Measurements from ENCODE around the gene COL23A1.
"Not testable (repeated sequence)": the region's sequence is repeated elsewhere in the genome, so short reads cannot be mapped to it uniquely, and the experiment has no call there.

The COL23A1 gene

GRCh38 chr5:178511172-178511571 is 79.0 kb downstream of the COL23A1 start:
- DNase-seq (ENCODE audit: low spot score) (no peak), FAIRE-seq (no peak)

DNA sequence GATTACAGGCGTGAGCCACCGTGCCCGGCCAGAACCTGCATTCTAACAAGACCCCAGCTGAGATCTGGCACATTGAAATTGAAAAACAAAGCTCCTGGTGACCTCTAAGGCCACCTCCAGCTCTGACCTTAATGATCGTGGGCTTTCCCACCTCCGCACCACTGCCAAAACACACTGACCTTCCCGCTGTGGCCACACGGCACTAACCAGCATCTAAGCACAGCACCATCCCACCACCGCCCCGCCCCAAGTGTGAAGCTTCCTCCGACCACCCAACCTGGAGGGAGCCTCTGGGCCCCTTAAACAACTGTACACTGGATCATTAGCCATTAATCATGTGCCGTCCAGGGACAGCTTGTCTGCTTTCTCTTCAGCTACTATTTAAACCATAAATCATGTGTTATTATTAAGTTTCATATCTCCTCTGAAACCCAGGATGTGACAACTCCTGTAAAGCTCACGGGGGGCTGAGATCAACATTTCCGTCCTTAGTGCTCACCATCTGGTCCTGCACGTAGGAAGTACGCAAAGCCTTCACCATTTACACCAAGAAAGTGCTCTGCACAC is 80.6 kb downstream of the COL23A1 start:
- FAIRE-seq (no peak), DNase-seq (ENCODE audit: low spot score) (no peak)

- no peak for FAIRE-seq
- no peak for DNase-seq (ENCODE audit: low spot score)
These were observed 82.9 kb downstream of the COL23A1 start for GRCh38 chr5:178507151-178507932.

- DNase-seq (ENCODE audit: low spot score) = no peak
- no peak for FAIRE-seq
These were observed 84.4 kb downstream of the COL23A1 start for GRCh38 chr5:178505639-178506407.

DNA sequence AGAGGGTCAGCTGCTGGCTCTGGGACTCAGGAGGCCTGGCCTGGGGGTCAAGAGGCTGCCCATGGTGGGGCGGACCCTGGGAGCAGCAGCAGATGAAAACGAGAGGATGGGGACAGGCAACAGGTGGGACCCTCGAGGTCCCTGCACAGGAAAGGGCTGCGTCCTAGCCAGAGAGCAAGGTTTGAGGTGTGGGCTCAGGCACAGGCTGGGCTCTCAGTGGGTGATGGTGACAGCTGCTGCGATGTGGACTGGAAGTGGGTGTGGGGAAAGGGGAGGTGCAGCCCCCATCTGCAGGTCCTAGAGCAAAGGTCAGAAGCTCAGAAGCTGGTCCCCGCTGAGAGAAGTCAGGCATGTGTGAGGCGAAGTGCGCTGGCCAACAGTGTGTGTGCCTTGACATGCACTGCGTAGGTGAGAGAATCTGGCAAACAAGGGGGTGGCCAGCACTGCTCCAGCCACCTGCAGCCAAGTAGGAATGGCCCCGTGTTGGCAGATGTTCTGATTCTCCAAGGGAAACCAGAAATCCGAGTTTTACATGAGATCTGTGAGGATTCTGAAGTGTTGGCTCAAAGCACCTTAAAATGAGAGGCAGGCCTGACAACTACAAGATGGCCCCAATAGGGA is 85.7 kb downstream of the COL23A1 start:
- DNase-seq (ENCODE audit: low spot score) = no peak
- FAIRE-seq = no peak

- peak; percentile 33 for DNase-seq (ENCODE audit: low spot score)
- FAIRE-seq = no peak
These were observed 87.6 kb downstream of the COL23A1 start for GRCh38 chr5:178502401-178503100.

DNA sequence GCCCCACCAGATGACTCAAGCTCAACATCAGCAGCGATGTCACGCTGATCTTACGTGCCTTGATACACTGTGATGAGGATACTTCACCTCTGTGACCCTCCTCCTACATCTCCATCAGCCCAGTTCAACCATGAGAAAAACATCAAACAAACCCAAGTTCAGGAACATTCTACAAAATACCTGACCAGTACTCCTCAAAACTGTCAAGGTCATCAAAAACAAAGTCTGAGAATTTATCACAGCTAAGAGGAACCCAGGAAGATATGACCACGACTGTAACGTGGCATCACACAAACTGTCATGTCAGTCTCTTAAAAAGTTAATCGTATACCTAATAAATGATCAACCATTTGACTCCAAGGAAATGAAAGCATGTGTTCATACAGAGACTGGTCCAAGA is 90.8 kb downstream of the COL23A1 start:
- no peak for FAIRE-seq
- DNase-seq (ENCODE audit: low spot score) = no peak

GRCh38 chr5:178496642-178497041 is 93.6 kb downstream of the COL23A1 start:
- FAIRE-seq = no peak
- no peak for DNase-seq (ENCODE audit: low spot score)

- FAIRE-seq (no peak), DNase-seq (ENCODE audit: low spot score) (no peak)
These were observed 94.0 kb downstream of the COL23A1 start for GRCh38 chr5:178496214-178496613.

DNA sequence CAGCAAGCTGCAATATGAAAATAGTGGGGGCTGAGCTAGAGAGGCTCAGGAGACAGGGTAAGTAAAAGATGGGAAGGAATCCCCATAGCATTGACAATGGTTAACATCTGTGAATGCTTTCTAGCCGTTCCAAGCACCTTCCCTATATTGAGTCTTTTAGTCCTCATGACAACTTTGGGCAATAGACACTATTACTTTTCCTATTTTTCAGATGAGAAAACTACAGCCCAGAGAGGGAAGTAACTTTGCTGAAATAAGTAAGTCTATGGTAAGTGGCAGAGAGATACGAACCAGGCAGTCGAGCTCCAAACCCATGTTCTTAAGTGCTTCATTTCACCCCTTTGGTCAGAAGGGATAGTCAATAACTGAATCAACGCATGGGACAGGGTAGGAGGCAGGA is 94.5 kb downstream of the COL23A1 start:
- no peak for FAIRE-seq
- DNase-seq (ENCODE audit: low spot score) = no peak

DNA sequence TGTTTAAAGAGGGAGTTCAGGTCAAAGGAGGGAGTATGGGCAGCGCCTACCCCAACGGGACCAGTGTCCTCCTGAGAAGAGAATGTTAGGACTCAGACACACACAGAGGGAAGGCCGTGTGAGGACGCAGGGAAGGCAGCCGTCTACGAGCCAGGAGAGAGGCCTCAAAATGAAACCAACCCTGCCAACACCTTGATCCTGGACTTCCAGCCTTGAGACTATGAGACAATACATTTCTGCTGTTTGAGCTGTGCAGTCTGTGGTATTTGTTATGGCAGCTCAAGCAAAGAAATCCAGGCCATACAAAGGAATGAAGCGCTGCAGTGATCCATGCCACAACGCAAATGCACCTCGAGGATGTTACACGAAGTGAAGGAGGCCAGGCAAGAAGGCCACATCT is 97.9 kb downstream of the COL23A1 start:
- no peak for FAIRE-seq
- no peak for DNase-seq (ENCODE audit: low spot score)

GRCh38 chr5:178490935-178491652 is 99.1 kb downstream of the COL23A1 start:
- DNase-seq (ENCODE audit: low spot score) = no peak
- FAIRE-seq = no peak

GRCh38 chr5:178489271-178489976 is 100.8 kb downstream of the COL23A1 start:
- no peak for DNase-seq (ENCODE audit: low spot score)
- FAIRE-seq = no peak

DNA sequence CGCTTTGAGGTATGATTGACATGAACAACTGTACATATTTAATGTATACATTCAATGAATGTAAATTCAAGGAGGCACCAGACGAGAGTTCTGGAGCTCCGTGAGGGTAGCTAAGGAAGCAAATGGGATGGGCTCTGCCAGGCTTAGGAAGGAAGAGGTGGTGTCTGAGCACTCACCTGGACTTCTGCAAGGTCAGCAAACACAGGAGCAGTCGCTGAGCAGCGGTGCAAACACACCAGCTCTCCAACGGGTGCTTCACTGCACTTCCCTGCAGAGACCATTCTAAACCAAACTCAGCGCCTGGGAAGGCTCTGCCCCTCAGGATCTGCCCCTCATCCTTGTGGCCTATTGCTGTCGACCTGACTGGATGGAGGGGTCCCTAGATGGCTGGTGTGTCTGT is 101.5 kb downstream of the COL23A1 start:
- DNase-seq (ENCODE audit: low spot score) (no peak), FAIRE-seq (no peak)

DNA sequence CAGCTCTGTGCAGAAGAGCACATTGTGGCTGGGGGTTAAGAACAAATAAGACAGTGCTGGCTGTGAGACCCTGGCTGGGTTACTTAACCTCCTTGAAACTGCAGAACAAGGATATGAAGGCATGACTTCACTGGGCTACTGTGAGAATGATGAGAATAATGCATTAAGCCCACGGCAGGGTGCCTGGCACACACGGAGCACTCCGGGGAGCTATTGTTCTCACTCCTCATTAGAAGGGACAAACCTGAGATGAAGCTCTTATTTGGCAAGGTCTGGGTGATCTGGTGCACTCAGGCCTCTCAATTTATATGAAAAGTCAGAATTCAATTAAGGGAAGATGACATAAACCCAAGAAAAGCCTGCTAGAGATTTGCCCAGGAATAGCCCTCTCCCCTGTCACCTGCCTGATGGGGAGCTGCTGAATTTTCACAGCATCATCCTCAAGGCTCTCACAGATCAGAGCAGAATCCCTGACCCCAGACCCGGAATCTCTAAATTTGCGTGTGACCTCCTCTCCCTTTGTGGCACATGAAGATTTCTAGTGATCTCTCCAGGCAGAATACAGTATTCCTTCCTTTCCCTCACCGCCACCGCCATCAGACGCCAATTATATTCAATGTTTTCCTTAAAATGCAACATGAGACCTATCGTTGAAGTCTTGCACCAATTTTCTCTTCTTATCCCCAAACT is 102.1 kb downstream of the COL23A1 start:
- FAIRE-seq = no peak

DNA sequence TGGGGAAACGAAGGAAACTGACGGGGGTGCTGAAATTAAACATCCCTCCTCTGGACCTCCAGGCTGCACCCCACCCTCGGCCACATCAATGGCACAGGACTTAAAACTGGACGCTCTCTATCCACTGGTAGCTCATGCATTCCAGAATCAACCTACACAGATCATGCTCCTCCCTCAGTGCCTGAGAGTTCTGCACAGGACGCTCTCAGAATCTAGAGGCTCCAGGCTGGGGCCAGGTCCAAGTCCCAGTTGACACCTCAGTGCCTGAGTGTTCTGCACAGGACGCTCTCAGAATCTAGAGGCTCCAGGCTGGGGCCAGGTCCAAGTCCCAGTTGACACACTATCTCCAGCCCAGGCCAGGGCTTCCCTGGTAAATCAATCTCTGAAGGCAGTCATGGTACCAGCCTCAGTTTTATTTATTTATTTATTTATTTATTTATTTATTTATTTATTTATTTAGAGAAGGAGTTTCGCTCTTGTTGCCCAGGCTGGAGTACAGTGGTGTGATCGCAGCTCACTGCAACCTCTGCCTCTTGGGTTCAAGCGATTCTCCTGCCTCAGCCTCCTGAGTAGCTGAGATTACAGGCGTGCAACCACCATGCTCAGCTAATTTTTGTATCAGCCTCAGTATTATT is 103.2 kb downstream of the COL23A1 start:
- not testable (repeated sequence) for FAIRE-seq

More for the DNA sequence above, 102.1 kb downstream of the COL23A1 start:
- DNase-seq (ENCODE audit: low spot score) = no peak

DNA sequence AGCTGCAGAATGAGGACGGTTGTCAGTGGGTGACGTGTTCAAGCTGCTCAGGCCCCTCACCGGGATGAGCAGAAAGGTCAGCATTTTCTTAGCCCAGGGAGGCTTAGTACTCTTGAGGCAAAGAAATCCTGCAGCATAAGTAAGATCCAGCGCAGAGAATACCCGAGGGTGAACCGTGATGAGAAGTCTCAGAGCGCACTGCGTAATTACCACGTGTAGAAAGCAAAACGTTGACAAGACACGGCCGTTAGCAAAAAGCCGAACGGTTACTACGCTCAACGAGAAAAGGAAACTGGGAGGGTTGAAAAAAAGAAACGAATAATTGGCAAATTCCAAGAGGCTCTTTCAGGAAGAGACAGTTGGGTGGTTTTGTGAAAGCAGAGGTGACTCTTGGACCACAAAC is 104.0 kb downstream of the COL23A1 start:
- FAIRE-seq (no peak), DNase-seq (ENCODE audit: low spot score) (no peak)

More for the DNA sequence above, 103.2 kb downstream of the COL23A1 start:
- not testable (repeated sequence) for DNase-seq (ENCODE audit: low spot score)

- FAIRE-seq = no peak
- DNase-seq (ENCODE audit: low spot score) = no peak
These were observed 106.6 kb downstream of the COL23A1 start for GRCh38 chr5:178483620-178484019.

- DNase-seq (ENCODE audit: low spot score) (no peak), FAIRE-seq (no peak)
These were observed 110.9 kb downstream of the COL23A1 start for GRCh38 chr5:178479261-178479660.

All from RCC 7860 (cell line).